HG03457 (cell line): ENCODE data around the gene SLC25A18.

Experiments
- ATAC-seq: cut with Tn5 transposase; IDR thresholded peaks from one replicate; pipeline ENCODE4 v1.9.1; 2021; ENCODE audit warnings: moderate number of reproducible peaks; ENCODE audit not compliant: unreplicated experiment

Gene SLC25A18

DNA sequence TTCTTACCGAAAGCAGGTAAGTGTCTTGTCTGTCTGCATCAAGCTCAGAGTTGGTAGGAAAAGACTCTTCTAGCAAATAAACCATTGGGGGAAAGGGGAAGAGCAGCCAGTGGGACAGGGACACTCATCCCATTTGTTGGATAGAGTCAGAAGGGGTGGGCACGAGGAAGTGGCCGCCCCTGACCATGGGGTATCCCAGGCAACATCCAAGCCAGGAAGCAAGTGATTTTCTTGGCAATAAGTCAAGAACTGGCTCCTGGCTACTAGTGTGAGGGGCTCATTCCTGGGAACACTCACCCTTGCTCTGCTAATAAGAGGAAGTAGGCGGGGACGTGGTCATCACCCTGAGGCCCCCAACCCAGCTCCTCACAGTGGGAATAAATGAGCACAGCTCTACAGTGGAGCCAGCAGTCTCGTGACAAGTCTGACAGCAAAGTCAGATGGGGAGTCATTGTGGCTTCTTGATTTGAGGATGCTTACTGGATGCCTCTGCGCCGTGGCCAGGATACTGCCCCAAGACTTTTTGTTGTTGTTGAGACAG lies 6.7 kb downstream of the SLC25A18 start:
- no peak for ATAC-seq

- ATAC-seq, result no peak
These were observed 7.7 kb downstream of the SLC25A18 start for GRCh38 chr22:17570851-17571631.

DNA sequence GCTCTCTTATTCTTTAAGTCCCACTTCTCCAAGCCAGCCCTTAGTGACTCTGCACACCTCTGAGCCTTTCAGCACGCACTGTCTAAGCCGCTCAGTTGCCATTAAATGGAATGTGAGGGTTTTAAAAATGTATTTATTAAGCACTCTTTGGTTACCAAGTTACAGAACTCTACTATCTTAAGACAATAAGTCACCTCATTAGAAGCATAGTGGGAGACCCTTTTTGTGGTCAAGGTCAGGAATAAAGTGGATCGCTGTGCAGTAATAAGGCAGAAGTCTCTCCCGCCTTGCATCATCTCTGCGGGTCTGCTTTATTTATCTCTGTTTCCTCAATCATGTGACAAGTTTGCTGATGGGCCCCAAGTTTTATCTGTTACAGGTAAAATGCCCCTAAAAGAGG lies 11.9 kb downstream of the SLC25A18 start:
- ATAC-seq, result no peak

DNA sequence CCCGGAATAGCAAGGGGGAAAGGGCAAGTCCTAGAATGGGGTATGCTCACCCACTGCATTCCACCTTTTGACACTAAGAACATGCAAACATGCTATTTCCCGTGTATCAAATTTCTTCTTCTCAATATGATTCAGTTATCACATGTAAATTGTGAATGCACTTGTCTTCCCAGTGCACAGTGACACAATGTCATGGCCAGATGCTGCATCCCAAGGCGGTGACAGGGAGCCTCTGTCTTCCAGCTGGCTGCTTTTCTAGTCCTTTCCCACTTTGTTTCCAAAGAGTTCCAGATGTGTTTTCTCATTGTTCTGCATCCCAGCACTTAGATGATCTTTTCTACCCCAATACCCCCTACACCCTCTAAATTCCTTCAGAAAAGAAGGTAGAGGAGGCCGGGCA lies 12.4 kb downstream of the SLC25A18 start:
- no peak for ATAC-seq

DNA sequence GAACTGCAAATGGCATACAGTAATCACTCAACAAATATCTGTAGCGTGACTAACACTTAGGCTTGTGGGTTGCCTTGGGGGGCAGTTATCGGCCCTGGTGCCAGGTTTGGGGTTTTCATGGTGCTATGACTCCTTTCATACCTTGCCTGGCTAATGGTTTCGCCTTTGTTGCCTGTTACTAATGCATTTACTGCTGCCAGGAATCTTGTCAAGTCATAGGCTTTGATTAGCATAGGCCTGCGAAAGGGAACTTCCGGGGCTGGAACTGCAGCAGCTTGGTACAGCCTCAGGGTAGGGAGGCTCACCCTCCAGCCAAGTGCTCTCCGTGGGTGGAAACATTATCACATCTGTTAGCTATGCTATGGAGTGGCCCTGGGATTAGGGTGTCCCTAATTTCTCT lies 13.2 kb downstream of the SLC25A18 start:
- ATAC-seq, result no peak

DNA sequence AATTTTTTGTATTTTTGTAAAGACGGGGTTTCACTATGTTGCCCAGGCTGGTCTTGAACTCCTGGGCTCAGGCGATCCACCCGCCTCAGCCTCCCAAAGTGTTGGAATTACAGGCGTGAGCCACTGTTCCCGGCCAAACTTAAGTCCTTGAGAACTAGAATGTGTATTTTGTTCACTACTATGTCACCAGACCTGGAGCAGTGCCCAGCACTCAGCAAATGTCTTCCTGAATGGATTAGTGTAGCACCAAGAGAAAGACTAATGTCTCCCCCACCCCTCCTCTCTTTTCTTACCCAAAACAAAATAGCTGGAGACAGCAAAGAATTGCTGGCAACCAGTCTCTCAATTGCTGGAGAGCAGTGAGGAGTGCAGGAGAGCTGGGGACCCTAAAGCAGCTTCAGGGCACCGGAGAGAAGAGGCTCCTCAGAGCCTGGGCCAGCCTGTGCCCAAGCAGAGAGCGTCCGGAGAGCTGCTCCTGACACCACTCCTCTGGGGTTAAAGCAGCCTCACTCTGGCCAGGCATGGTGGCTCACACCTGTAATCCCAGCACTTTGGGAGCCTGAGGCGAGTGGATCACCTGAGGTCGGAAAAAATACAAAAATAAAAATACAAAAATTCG lies 14.9 kb downstream of the SLC25A18 start:
- ATAC-seq, result no peak

GRCh38 chr22:17579535-17579981 lies 16.3 kb downstream of the SLC25A18 start:
- ATAC-seq, result no peak

GRCh38 chr22:17580441-17581031 lies 17.2 kb downstream of the SLC25A18 start:
- no peak for ATAC-seq

DNA sequence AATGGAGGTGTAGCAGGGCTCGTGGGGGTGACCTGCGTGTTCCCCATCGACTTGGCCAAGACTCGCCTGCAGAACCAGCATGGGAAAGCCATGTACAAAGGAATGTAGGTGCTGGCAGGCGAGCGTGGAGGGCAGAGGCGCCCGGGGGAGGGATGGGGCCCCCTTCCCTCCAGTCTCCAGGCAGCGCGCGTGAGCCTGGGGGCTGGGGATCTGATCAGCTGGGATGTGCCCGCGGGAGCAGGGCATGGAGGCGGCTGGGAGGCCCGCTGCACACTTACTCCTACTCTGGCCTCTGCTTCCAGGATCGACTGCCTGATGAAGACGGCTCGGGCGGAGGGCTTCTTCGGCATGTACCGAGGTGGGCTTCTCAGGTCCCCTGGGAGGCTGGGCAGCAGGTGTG lies 17.8 kb downstream of the SLC25A18 start:
- ATAC-seq, result no peak

DNA sequence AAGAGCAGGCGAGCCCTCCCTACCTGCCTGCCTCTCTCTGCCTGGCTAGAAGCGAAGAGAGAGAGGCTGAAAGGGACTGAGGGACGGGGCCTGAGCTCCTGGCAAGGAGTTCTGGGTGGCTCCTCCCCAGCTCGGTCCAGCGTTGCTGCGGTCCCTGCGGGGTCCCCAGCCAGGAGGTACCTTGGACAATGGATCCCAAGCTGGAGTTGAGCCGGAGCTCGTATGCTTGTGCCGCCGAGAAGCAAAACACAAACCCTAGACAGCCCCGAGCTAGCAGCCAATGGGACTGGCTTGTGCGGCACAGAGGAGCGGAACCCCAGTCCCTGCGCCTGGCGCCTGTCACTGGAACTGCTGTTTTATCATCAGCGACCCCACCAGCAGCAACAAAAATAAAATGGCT lies 18.3 kb downstream of the SLC25A18 start:
- no peak for ATAC-seq

- no peak for ATAC-seq
These were observed 19.9 kb downstream of the SLC25A18 start for GRCh38 chr22:17583151-17583550.

DNA sequence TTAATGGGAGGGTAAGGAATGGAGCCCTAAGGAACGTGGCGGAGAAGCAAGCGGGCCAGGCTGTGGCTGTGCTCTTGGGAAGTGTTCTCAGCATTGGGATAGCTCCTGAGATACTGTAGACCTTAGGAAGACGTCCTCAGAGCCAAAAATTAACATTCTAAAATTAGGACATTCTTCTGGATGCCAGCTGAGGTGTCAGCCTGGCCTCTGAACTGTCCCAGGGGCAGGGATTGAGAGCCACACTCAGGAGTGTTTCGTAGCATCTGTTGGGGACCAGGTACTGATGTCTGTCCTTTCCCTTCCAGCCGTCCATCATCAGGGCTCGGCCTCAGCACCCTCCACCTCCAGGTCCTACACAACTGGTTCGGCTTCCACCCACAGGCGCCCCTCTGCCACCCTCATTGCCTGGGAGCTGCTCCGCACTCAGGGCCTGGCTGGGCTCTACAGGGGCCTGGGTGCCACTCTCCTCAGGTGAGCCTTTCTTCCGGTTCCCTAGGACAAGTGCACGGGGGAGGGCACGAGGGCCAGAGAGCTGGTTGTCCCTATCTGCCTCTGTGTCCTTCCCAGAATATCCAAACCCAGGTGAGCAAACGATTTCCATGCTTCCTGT lies 23.6 kb downstream of the SLC25A18 start:
- ATAC-seq, result no peak

GRCh38 chr22:17587629-17588028 lies 24.3 kb downstream of the SLC25A18 start:
- no peak for ATAC-seq

DNA sequence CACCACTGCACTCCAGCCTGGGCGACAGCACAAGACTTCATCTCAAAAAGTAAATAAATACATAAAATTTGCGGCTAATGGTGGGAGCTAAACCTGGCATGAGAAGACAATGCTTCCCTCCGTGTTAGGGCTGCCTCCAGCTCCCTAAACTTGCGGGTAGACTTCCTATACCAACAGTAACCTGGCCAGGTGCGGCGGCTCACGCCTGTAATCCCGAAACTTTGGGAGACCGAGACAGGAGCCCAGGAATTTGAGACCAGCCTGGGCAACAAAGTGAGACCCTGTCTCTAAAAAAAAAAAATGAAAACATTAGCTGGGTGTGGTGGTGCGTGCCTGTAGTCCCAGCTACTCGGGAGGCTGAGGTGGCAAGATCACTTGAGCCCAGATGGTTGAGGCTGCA lies 25.3 kb downstream of the SLC25A18 start:
- no peak for ATAC-seq

- ATAC-seq, result no peak
These were observed 26.6 kb downstream of the SLC25A18 start for GRCh38 chr22:17589810-17590375.

- ATAC-seq, result no peak
These were observed 27.3 kb downstream of the SLC25A18 start for GRCh38 chr22:17590586-17590985.

DNA sequence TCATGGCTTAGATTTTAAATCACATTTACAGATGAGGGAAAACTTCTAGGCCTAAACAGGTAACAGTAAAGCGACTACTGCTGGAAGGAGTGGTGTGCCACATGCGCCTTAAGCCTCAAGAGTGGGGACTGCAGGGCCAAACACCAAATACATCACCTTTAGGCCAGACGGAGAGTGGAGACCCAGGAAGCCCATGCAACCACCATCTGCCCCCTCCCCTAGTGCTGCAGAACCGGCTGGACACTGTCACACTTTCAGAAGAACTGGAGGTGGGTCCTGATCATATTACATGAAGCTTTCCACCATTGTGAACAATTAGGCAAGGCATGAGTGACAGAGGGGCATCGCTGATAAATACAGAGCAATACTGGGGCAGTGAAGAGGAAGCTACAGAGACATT lies 28.9 kb downstream of the SLC25A18 start:
- ATAC-seq, result no peak

- ATAC-seq, result no peak
These were observed 32.9 kb downstream of the SLC25A18 start for GRCh38 chr22:17596226-17596625.

GRCh38 chr22:17597217-17597616 lies 33.9 kb downstream of the SLC25A18 start:
- ATAC-seq, result no peak

DNA sequence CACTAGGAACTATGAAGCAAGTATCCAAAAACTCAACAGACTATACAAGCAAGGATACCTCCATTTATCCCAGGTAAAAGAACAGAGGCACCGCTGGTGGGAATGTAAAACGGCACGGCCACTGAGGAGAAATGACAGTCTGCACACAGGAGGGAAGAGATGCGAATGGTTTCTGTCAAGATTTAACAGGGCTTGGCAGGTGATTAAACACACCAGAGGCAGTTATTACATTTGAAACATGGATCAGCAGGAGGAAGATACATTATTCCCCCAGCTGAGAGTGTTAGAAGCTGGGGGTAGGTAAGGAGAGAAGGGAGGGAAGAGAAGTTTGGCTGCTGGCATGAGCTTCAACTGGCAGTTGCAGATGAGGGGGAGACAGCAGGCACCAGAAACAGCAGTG lies 35.0 kb downstream of the SLC25A18 start:
- no peak for ATAC-seq

GRCh38 chr22:17601031-17601430 lies 37.7 kb downstream of the SLC25A18 start:
- no peak for ATAC-seq
